OCI-M2 (cell line): Measurements from ENCODE around the gene SASH1.

Experiments
- DNase-seq: peaks from one replicate; lab custom pipeline; 2025; ENCODE audit not compliant: unreplicated experiment; lab: John Stamatoyannopoulos, UW

SASH1 gene

DNA sequence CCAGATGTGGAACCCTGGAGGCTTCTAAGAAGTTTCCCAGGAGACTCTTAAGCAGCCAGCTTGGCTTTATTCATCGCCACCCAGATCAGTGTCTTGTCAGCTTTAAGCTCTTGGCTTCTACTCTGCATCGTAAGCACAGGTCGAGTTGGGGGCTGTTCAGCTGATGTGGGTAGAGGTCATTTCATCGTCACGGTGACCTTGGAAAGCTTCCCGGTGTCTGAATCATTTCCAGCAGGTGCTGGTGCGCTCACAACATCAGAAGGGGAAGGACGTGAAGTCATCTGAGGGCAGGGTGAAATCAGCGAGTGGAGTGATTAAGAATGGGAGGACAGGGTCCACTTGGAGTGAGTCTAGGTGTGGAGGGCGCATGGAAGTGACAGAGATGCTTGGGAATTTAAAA lies 112.6 kb downstream of the SASH1 start:
- no peak for DNase-seq

DNA sequence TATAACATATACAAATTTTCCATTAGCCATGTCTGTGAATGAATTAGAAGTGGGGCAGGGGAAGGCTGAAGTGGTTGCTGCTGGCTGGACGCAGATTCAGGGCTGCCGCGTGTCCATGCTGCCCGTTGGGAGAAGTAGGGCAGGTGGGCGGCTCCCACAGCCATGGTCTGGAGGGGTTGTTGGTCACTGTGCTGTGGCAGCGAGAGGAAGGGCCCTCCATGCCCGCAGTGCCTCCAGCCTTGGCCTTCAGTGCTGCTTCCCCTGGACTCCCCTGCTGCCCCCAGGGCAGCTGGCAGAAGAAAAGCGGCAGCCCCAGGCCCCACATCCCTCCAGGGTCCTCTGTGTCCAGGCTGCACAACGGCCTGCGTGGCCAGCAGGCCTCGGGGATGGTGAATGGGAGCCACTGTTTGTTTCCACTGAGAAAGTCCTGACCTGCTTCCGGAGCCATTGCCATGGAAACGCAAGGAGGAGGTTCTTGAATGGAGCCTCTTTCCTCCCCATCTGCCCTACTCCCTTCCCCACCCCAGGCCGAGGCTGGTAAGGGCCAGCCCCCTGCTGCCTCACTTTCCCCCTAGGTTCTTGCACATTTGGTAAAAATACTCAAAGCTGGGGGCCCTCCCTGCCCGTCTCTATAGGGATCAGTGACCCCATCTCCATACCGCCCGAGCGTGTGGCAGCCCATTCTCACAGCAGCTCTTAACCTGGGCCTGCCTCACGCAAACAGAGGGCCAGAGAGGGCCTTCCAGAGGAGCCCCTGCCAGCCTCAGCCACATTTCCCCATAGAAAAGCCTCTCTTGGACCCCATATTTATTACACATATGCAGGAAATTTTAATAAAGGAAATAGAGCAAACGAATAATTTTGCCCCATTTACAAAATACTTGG lies 113.3 kb downstream of the SASH1 start:
- DNase-seq: no peak

GRCh38 chr6:148457137-148457842 lies 114.7 kb downstream of the SASH1 start:
- no peak for DNase-seq

DNA sequence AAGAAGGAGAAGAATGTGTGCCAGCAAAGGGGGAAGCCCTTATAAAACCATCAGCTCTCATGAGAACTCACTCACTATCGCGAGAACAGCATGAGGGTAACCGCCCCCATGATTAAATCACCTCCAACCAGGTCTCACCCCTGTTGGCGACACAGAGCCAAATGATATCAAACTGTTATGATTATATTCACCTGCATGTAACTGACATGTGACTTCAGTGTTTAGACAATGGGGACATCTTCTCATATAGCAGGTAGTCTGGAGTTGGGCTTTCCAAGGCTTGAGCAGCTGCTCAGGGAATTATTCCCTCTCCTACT lies 115.2 kb downstream of the SASH1 start:
- no peak for DNase-seq

- no peak for DNase-seq
Measured at GRCh38 chr6:148459238-148459637, 116.6 kb downstream of the SASH1 start.

- no peak for DNase-seq
Measured at GRCh38 chr6:148460876-148461646, 118.4 kb downstream of the SASH1 start.

GRCh38 chr6:148461986-148462577 lies 119.4 kb downstream of the SASH1 start:
- no peak for DNase-seq

GRCh38 chr6:148463671-148464070 lies 121.0 kb downstream of the SASH1 start:
- DNase-seq: no peak

DNA sequence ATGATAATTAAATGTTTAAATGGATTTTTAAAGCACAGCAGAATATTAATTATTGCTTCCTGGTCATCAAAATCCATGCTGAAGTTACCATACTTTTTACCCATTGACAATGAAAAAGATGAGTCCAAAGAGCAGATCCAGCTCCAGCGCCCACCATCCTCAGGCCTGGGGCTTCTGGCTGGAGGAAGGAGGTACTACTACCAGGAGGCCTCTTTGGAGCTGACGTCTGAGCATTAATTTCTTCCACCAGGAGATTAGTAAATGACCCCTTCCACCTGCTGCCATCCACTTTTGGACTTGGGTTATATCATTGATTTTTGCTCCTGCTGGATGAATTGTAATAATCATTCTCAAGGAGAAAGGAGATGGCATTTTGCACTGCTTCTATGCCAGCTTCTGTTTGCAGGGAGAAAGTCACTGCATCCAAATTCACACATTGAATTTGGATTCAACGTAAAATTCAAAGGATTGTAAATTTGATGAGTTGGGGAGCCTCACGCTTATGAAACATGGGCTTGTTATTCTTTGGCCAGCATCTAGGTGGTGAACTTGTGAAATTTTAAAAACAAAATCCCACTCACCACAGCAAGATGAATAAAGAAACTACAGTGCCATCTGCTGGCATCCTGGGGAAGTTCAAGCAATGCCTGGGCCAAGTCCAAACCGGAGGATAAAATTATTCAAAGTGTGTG lies 121.8 kb downstream of the SASH1 start:
- peak; percentile 28 for DNase-seq

- DNase-seq: no peak
Measured at GRCh38 chr6:148465011-148465335, 122.3 kb downstream of the SASH1 start.

DNA sequence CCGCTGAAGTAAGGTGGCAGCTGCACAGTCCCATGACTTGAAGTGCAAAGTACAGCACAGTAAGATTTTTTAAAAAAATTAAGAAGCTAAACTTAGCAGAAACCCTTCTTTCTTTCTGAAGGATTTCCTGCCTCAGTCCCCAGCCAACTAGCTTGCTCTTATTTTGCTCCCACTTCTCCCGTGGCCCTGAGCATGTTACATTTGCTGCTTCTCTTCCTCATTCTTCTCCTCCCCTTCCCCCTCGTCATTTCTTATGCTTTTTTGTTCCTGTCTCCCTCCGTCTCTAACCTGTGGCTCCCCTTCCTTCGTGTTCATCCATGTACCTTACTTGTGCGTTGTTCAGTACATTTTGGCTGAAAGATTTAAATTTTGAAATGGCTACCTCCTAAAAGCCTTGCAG lies 123.0 kb downstream of the SASH1 start:
- no peak for DNase-seq

GRCh38 chr6:148466158-148466557 lies 123.5 kb downstream of the SASH1 start:
- no peak for DNase-seq

DNA sequence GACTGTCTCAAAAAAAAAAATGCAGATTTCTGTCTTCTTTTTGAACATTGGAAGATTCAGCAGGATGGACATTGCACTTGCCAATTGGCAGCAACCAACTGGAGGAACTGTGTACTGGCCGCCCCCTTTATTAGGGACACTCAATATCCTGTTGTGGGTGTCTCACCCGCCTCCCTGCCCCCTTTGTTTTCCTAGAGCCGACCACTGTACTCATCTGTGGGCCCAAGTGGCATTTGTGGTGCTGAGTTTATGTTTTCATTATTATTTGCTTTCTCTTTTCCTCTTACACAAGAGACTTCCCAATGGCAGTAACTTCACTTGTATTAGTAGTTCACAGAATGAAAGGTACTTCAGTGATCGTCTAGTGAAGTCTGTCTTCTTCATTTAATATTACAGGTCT lies 125.3 kb downstream of the SASH1 start:
- no peak for DNase-seq

DNA sequence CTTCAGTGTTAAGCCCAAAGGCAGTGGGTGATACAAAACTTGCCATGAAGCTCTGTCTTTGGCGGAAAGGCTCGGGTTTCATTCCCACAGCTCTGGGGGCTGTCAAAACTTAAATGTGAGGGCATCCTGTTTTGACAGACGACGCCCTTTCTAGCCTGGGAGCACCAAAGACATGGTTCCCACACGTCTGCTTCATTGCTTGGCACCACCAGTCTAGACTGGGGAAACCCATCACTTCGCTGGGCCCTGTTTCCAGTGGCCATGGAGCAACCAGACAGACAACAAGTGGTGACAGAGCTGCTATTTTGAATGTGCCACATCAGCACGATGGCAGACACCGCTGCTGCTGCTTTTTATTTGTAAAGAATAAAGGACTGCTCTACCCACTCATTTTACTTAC lies 127.5 kb downstream of the SASH1 start:
- no peak for DNase-seq

- DNase-seq: no peak
Measured at GRCh38 chr6:148470606-148471465, 128.2 kb downstream of the SASH1 start.

GRCh38 chr6:148471624-148472159 lies 129.1 kb downstream of the SASH1 start:
- no peak for DNase-seq

DNA sequence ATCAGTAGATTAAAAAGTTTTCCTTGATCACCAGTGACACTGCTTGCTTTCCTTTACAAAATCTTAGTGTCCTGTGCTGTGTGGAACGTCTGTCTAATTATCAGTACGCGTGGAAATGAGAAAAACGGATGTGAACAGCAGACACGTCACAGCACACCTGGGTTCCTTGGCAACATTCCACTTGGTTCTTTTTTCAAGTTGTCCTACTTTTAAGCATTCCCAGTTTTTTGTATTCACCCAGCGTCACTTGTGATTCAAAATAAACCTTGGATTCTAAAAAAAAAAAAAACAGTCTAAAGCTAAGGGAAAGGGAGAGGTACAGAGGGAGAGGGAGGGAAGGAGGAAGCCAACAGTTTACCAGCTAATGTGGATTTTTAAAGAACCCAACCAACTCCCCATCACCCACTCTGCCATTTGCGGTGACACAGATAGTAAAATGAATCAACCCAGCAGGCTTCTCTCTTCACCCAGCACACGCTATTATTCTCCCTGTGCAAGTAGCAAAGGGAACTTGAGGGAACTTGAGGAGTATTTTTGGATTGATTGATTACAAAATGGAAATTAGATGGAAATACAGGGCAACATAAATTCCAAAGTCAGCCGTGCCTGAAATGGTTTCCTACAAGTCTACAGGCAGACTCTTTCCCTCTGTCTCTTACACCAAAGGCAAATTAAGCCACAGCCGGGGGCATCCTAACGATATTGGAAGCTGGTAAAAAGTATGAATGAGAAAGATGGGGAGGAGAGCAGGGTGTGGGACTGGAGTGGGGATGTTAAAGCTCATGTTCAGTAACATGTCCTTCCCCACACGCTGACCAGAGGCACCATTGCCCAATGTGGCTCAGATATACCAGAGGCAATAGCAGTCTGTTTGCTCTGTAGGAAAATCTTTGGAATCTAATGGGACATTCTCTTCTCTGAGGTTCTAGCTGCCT lies 129.8 kb downstream of the SASH1 start:
- DNase-seq: no peak

DNA sequence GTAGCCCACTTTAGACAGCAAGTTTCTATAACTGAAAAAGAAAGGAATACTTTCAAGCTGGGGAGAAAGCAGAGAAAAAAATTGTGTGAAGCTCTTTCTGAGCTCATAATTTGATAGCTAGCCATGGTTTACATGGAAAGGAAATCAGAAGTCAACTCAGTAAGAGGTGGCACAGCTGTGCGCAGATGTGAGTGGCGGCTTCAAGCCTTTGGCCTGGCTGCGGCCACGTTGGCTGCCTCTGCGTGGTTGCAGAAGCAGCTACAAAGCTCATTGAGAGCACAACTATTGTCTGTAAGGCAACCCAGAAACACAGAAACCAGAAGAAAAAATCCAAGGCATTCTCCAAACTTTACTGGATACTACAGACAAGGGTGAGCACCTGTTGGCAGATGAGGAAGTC lies 136.9 kb downstream of the SASH1 start:
- DNase-seq: no peak

GRCh38 chr6:148487461-148487860 lies 144.8 kb downstream of the SASH1 start:
- DNase-seq: no peak
